Neural cell (in vitro differentiated cells): ENCODE measurements around the gene TRABD2A. TPM values are rescaled to one million over a fixed set of nuclear protein-coding genes. Genes with fewer than 3 reads are reported as not detected.

Experiments used
- H2AFZ ChIP-seq: fragments of 200-600, 300-800 bp; sonication (generic), shearing (Covaris generic); 2 replicates; pipeline ENCODE4 v1.6.0; 2014; ENCODE audit warnings: low read depth, mild to moderate bottlenecking, antibody characterized with exemption, low read length, moderate library complexity
- H3F3A ChIP-seq: fragments of 200-600 bp; shearing (Covaris generic); 2 replicates; pipeline ENCODE4 v1.6.1; 2016; ENCODE audit warnings: mild to moderate bottlenecking, moderate library complexity, mixed read lengths, antibody characterized with exemption, low read length; ENCODE audit not compliant: insufficient read depth, poor library complexity, severe bottlenecking
- H3K27ac ChIP-seq: fragments of 200-600, 300-800 bp; sonication (generic), shearing (Covaris generic); 2 replicates; pipeline ENCODE4 v1.5.1; 2014; ENCODE audit warnings: mild to moderate bottlenecking, low read length, moderate library complexity
- H3K27me3 ChIP-seq: fragments of 300-800, 200-600 bp; sonication (generic), shearing (Covaris generic); 2 replicates; pipeline ENCODE4 v1.6.0; 2014; ENCODE audit warnings: mild to moderate bottlenecking, low read depth, low read length, moderate library complexity; ENCODE audit not compliant: insufficient read depth
- H3K36me3 ChIP-seq: fragments of 300-800, 200-600 bp; sonication (generic), shearing (Covaris generic); 2 replicates; pipeline ENCODE4 v1.5.1; 2014; ENCODE audit warnings: mild to moderate bottlenecking, antibody characterized with exemption, low read length, moderate library complexity; ENCODE audit not compliant: insufficient read depth
- H3K4me2 ChIP-seq: fragments of 300-800, 200-600 bp; sonication (generic), shearing (Covaris generic); 2 replicates; pipeline ENCODE4 v1.6.0; 2014; ENCODE audit warnings: mild to moderate bottlenecking, low read length
- H3K4me3 ChIP-seq: fragments of 300-800, 200-600 bp; sonication (generic), shearing (Covaris generic); 2 replicates; pipeline ENCODE4 v1.5.1; 2014; ENCODE audit warnings: mild to moderate bottlenecking, low read length, moderate library complexity
- H3K79me2 ChIP-seq: fragments of 200-600 bp; shearing (Covaris generic); replicated peaks from 2 replicates; pipeline ENCODE4 v1.6.0; 2014; ENCODE audit warnings: mild to moderate bottlenecking, low read length, moderate library complexity; ENCODE audit not compliant: insufficient read depth
- H3K9ac ChIP-seq: fragments of 300-800, 200-600 bp; sonication (generic), shearing (Covaris generic); 2 replicates; pipeline ENCODE4 v1.6.1; 2016; ENCODE audit warnings: mild to moderate bottlenecking, low read length, mixed read lengths
- H3K9me2 ChIP-seq: fragments of 200-600 bp; shearing (Covaris generic); 2 replicates; pipeline ENCODE4 v1.6.1; 2016; ENCODE audit warnings: mild to moderate bottlenecking, low read length, mixed read lengths; ENCODE audit not compliant: insufficient read depth
- H3K9me3 ChIP-seq: fragments of 200-600, 300-800 bp; sonication (generic), shearing (Covaris generic); 2 replicates; pipeline ENCODE4 v1.6.1; 2016; ENCODE audit warnings: mild to moderate bottlenecking, mixed run types, low read length, moderate library complexity, mixed read lengths
- H4K20me1 ChIP-seq: fragments of 200-600 bp; shearing (Covaris generic); 2 replicates; pipeline ENCODE4 v1.6.1; 2016; ENCODE audit warnings: mild to moderate bottlenecking, mixed run types; ENCODE audit not compliant: insufficient read depth
- CTCF ChIP-seq: fragments of 450-650 bp; IDR thresholded peaks from 2 replicates; pipeline ENCODE4 v1.5.1; 2014; ENCODE audit warnings: antibody characterized with exemption, mild to moderate bottlenecking, moderate library complexity; ENCODE audit not compliant: poor library complexity, severe bottlenecking
- EP300 ChIP-seq: fragments of 450-650 bp; conservative IDR thresholded peaks from 2 replicates; pipeline ENCODE4 v1.6.1; 2014; ENCODE audit warnings: antibody characterized with exemption, mild to moderate bottlenecking, moderate library complexity; ENCODE audit not compliant: poor library complexity, severe bottlenecking
- EZH2 ChIP-seq: fragments of 200-600, 300-800 bp; shearing (Covaris generic), sonication (generic); IDR thresholded peaks from 2 replicates; pipeline ENCODE4 v1.6.1; 2014; ENCODE audit warnings: antibody characterized with exemption, low read length, borderline replicate concordance, mild to moderate bottlenecking; ENCODE audit not compliant: insufficient read depth, poor library complexity, severe bottlenecking
- MXI1 ChIP-seq: fragments of 450-650 bp; conservative IDR thresholded peaks from 2 replicates; pipeline ENCODE4 v1.6.1; 2014; ENCODE audit warnings: antibody characterized with exemption, mild to moderate bottlenecking; ENCODE audit not compliant: poor library complexity, severe bottlenecking
- POLR2AphosphoS5 ChIP-seq: IDR thresholded peaks from 2 replicates; pipeline ENCODE4 v1.6.1; 2012
- RAD21 ChIP-seq: fragments of 450-650 bp; conservative IDR thresholded peaks from 2 replicates; pipeline ENCODE4 v1.6.1; 2014; ENCODE audit warnings: antibody characterized with exemption, mild to moderate bottlenecking, moderate library complexity
- REST ChIP-seq: IDR thresholded peaks from 2 replicates; pipeline ENCODE4 v1.6.1; 2012; ENCODE audit warnings: borderline replicate concordance
- SMC3 ChIP-seq: fragments of 450-650 bp; conservative IDR thresholded peaks from 2 replicates; pipeline ENCODE4 v1.6.1; 2014; ENCODE audit warnings: antibody characterized with exemption, mild to moderate bottlenecking, moderate library complexity; ENCODE audit not compliant: poor library complexity
- TAF1 ChIP-seq: IDR thresholded peaks from 2 replicates; pipeline ENCODE4 v1.6.1; 2012; ENCODE audit warnings: low read depth
- polyA plus RNA-seq: library from polyadenylated mRNA; depleted of rRNA; stranded (reverse); fragments of >200 nt; gene quantifications from 2 replicates; pipeline ENCODE4 v1.2.3, GENCODE V29; 2014

Gene TRABD2A
- polyA plus RNA-seq, 1 donor from 2014 or later = 0.17 TPM

- H3K27ac ChIP-seq = no peak overlapping the region
- H2AFZ ChIP-seq = no peak overlapping the region
- no peak overlapping the region for H3K4me3 ChIP-seq
- no peaks in the 10 kb centered on the region for H3K79me2 ChIP-seq
- no peak overlapping the region for H3K4me2 ChIP-seq
- H3K9ac ChIP-seq = no peak overlapping the region
- no peaks in the 10 kb centered on the region for H4K20me1 ChIP-seq
- H3K27me3 ChIP-seq = no peaks in the 10 kb centered on the region
- no peaks in the 10 kb centered on the region for H3F3A ChIP-seq
- no peaks in the 10 kb centered on the region for H3K9me2 ChIP-seq
- no peaks in the 10 kb centered on the region for H3K9me3 ChIP-seq
- H3K36me3 ChIP-seq = no peaks in the 10 kb centered on the region
- no peak for TF ChIP-seq EP300
- no peak for TF ChIP-seq TAF1
- no peak for TF ChIP-seq EZH2
- TF ChIP-seq MXI1 = no peak
- TF ChIP-seq SMC3 = no peak
- TF ChIP-seq REST = no peak
Observed at GRCh38 chr2:84891355-84892010, 10.6 kb upstream of the TRABD2A start.

DNA sequence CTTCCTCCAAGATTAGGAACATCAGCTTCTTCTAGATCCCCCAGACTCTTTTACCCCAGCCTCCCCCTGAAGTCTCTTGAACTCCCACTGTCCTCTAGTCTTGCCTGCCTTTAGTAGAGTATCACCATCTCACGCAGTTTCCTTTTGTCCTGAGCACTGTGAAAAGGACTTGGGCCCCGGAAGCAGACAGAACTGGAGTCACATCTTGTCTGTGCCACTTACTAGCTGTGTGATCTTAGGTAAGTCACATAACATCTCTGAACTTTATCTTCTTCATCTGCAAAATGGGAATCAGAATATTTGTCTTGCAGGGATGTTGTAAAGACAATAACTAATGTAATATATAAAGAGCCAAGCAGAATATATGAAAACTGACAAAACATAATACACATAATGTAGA is 8.4 kb upstream of the TRABD2A start:
- H2AFZ ChIP-seq = no peak overlapping the region

More for the DNA sequence above, 8.4 kb upstream of the TRABD2A start:
- Histone ChIP-seq H3K9me3 (no peaks in the 10 kb centered on the region), H3K9ac (no peak overlapping the region), H3F3A (no peaks in the 10 kb centered on the region), H3K4me3 (no peak overlapping the region), H3K79me2 (no peaks in the 10 kb centered on the region), H3K9me2 (no peaks in the 10 kb centered on the region), H4K20me1 (no peaks in the 10 kb centered on the region), H3K4me2 (no peak overlapping the region), H3K36me3 (no peaks in the 10 kb centered on the region), H3K27ac (no peak overlapping the region), H3K27me3 (peaks cover 5% of the 10 kb centered on the region)
- TF ChIP-seq MXI1 = no peak
- no peak for TF ChIP-seq TAF1
- TF ChIP-seq POLR2AphosphoS5 = no peak
- TF ChIP-seq RAD21 = no peak
- no peak for TF ChIP-seq CTCF
- no peak for TF ChIP-seq EP300
- no peak for TF ChIP-seq SMC3
- no peak for TF ChIP-seq EZH2
- no peak for TF ChIP-seq REST
